Lower leg skin (tissue), 4 donors: ENCODE data around the gene AHCYL2. TPM values are rescaled to one million over a fixed set of nuclear protein-coding genes. Genes with fewer than 3 reads are reported as not detected.

ENCODE experiments used
- DNase-seq, 2 donors: peaks; one replicate each; pipeline ENCODE4 v3.0.0-alpha.2; 2019; ENCODE audit warnings: low spot score in 2 of 2
- H3K4me3 ChIP-seq: fragments of 200-600 bp; sonication (generic); 2 replicates; pipeline ENCODE4 v1.5.1; 2017; ENCODE audit warnings: mild to moderate bottlenecking, low read depth; ENCODE audit not compliant: poor library complexity, severe bottlenecking
- CTCF ChIP-seq, 3 donors: fragments of 450-650 bp; IDR thresholded peaks; one replicate each; pipeline ENCODE4 v1.5.1; 2016; ENCODE audit warnings: antibody characterized with exemption in 3 of 3, mild to moderate bottlenecking in 3 of 3, moderate library complexity in 2 of 3
- POLR2A ChIP-seq, 2 donors: fragments of 450-650 bp; IDR thresholded peaks; one replicate each; pipeline ENCODE4 v1.6.1; 2016 to 2017; ENCODE audit warnings: antibody characterized with exemption in 2 of 2, mild to moderate bottlenecking in 1 of 2, moderate library complexity in 1 of 2
- WGBS, 2 donors: methylation state at CpG; one replicate each; pipeline ENCODE4 v1.1.5; 2018; 5-methylcytosine and 5-hydroxymethylcytosine counted together
- intact Hi-C: fragments of 100-400 bp; cut with DNase I; formaldehyde crosslinking; loops from one replicate; pipeline ENCODE4 v1.15.0; 2023; ENCODE audit warnings: low total_unique reads
- total RNA-seq, 4 donors: library from RNA; depleted of rRNA; stranded (reverse); fragments of >200 nt; gene quantifications; one replicate each; pipeline ENCODE4 v1.1.0, GENCODE V29; 2016

Gene AHCYL2
- total RNA-seq, 4 donors from 2014 or later = 31.1 to 45.8 (median 39.2) TPM

GRCh38 chr7:129271500-129272355 lies 46.9 kb downstream of the AHCYL2 start:
- no peak overlapping the region for H3K4me3 ChIP-seq
- TF ChIP-seq POLR2A (IDR thresholded peaks at IDR 0.05) (no peak), CTCF (IDR thresholded peaks at IDR 0.05) (no peak)
- DNase-seq = peak in 1 of 2 donors; percentile 46
- WGBS, 2 donors = 70 to 71% methylated on average over 5 of the region's 5 CpGs
- intact Hi-C loops = loop anchor here (10.0 kb wide), 1 partner anchor 57 kb away; no protein-coding TSS in a partner anchor

- no peak overlapping the region for H3K4me3 ChIP-seq
- intact Hi-C loops = loop anchor here (10.0 kb wide), 1 partner anchor 59 kb away; no protein-coding TSS in a partner anchor
- DNase-seq = no peak
- TF ChIP-seq POLR2A (IDR thresholded peaks at IDR 0.05) (no peak), CTCF (IDR thresholded peaks at IDR 0.05) (no peak)
These were observed 49.1 kb downstream of the AHCYL2 start for GRCh38 chr7:129273936-129274335.

GRCh38 chr7:129277629-129278028 lies 52.8 kb downstream of the AHCYL2 start:
- no peak overlapping the region for H3K4me3 ChIP-seq
- DNase-seq = no peak
- whole genome bisulfite sequencing, 2 donors = 45 to 50% methylated on average over 7 of the region's 7 CpGs
- intact Hi-C loops = loop anchor here (10.0 kb wide), 1 partner anchor 63 kb away; no protein-coding TSS in a partner anchor
- no peak for TF ChIP-seq POLR2A (IDR thresholded peaks at IDR 0.05)
- TF ChIP-seq CTCF (IDR thresholded peaks at IDR 0.05) = no peak

DNA sequence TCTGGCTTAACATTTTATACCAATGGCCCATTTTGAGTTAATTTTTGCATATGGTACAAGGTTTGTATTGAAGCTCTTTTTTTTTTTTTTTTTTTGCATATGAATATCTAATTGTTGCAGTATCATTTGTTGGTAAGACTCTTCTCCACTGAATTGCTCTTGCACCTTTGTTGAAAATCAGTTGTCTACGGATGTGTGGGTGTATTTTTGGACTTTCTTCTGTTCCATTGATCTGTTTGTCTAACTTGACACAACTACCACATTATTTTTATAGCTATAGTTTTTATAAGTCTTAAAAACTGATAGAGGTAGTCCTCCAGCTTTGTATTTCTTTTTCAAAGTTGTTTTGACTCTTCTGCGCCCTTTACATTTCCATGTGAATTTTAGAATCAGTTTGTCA lies 53.9 kb downstream of the AHCYL2 start:
- intact Hi-C loops = loop anchor here (10.0 kb wide), 1 partner anchor 64 kb away; no protein-coding TSS in a partner anchor
- H3K4me3 ChIP-seq = no peak overlapping the region
- DNase-seq = no peak
- TF ChIP-seq CTCF (IDR thresholded peaks at IDR 0.05) (no peak), POLR2A (IDR thresholded peaks at IDR 0.05) (no peak)
- WGBS, 2 donors = 93 to 96% methylated on average over 2 of the region's 2 CpGs

GRCh38 chr7:129279757-129280156 lies 54.9 kb downstream of the AHCYL2 start:
- no peak for DNase-seq
- TF ChIP-seq POLR2A (IDR thresholded peaks at IDR 0.05) = no peak
- no peak for TF ChIP-seq CTCF (IDR thresholded peaks at IDR 0.05)

More at GRCh38 chr7:129279757-129280156, 54.9 kb downstream of the AHCYL2 start:
- H3K4me3 ChIP-seq = no peak overlapping the region
- WGBS, 2 donors = 66 to 70% methylated on average over 3 of the region's 3 CpGs
- intact Hi-C loops = loop anchor here (10.0 kb wide), 1 partner anchor 65 kb away; no protein-coding TSS in a partner anchor
